IMR-90 (cell line): ENCODE data around the gene KIF3A. TPM values are rescaled to one million over a fixed set of nuclear protein-coding genes. Genes with fewer than 3 reads are reported as not detected.

Source experiments
- ATAC-seq: fragments of 200-7000 bp; cut with Tn5 transposase; 2 replicates; pipeline ENCODE4 v1.9.1; 2020; ENCODE audit warnings: low read depth, mild to moderate bottlenecking, moderate library complexity
- BruUV-seq: library from RNA; stranded (reverse); fragments of 400-500 nt; replicated peaks from 2 replicates; lab custom pipeline; 2021; lab: Mats Ljungman, UMichigan
- CTCF ChIA-PET: fragments of 300-600 bp; formaldehyde crosslinking; extraction: SDS; loops from one replicate; lab custom pipeline; 2021; ENCODE audit warnings: antibody characterized with exemption; lab: Yijun Ruan, JAX
- POLR2A ChIA-PET: fragments of 300-600 bp; sonication (Branson Sonifier 250); formaldehyde crosslinking; loops from one replicate; lab custom pipeline; 2022; ENCODE audit warnings: antibody characterized with exemption; ENCODE audit not compliant: unreplicated experiment; lab: Charles Lee
- DNase-seq: peaks from one replicate; pipeline ENCODE4 v3.0.0; 2013
- H2AFZ ChIP-seq: replicated peaks from 2 replicates; pipeline ENCODE3; 2013; ENCODE audit warnings: low read length, mild to moderate bottlenecking; ENCODE audit not compliant: poor library complexity
- H2AK5ac ChIP-seq: 2 replicates; pipeline ENCODE4 v1.6.1; 2013; ENCODE audit warnings: low read depth, low read length, inconsistent platforms
- H2AK9ac ChIP-seq: replicated peaks from 2 replicates; pipeline ENCODE3; 2013; ENCODE audit warnings: mild to moderate bottlenecking, low read depth, low read length, moderate library complexity; ENCODE audit not compliant: poor library complexity
- H2BK120ac ChIP-seq: 2 replicates; pipeline ENCODE4 v1.6.1; 2013; ENCODE audit warnings: low read depth, low read length, inconsistent platforms
- H2BK15ac ChIP-seq: 3 replicates; pipeline ENCODE4 v1.6.1; 2013; ENCODE audit warnings: low read depth, low read length, inconsistent platforms
- H2BK20ac ChIP-seq: 2 replicates; pipeline ENCODE4 v1.6.1; 2013; ENCODE audit warnings: low read depth, mild to moderate bottlenecking, inconsistent platforms, low read length, moderate library complexity
- H2BK5ac ChIP-seq: 2 replicates; pipeline ENCODE4 v1.6.1; 2013; ENCODE audit warnings: mild to moderate bottlenecking, low read depth, low read length, inconsistent platforms; ENCODE audit not compliant: poor library complexity, severe bottlenecking
- H3K14ac ChIP-seq: replicated peaks from 2 replicates; pipeline ENCODE4 v1.6.1; 2013; ENCODE audit warnings: low read depth, low read length, inconsistent platforms
- H3K18ac ChIP-seq: 2 replicates; pipeline ENCODE4 v1.6.1; 2013; ENCODE audit warnings: low read depth, low read length, control low read depth
- H3K23ac ChIP-seq: 2 replicates; pipeline ENCODE4 v1.6.1; 2013; ENCODE audit warnings: low read depth, low read length, inconsistent platforms
- H3K27ac ChIP-seq: 2 replicates; pipeline ENCODE4 v1.5.1; 2013; ENCODE audit warnings: mild to moderate bottlenecking, control low read depth, low read length; ENCODE audit not compliant: insufficient read depth
- H3K27me3 ChIP-seq: 2 replicates; pipeline ENCODE4 v1.6.1; 2013; ENCODE audit warnings: low read length; ENCODE audit not compliant: control insufficient read depth, insufficient read depth
- H3K36me3 ChIP-seq: 2 replicates; pipeline ENCODE4 v1.6.1; 2013; ENCODE audit warnings: low read length, mixed read lengths; ENCODE audit not compliant: control insufficient read depth, insufficient read depth
- H3K4ac ChIP-seq: 2 replicates; pipeline ENCODE4 v1.6.1; 2013; ENCODE audit warnings: low read depth, low read length, inconsistent platforms
- H3K4me1 ChIP-seq: 2 replicates; pipeline ENCODE4 v1.6.1; 2013; ENCODE audit warnings: low read length, mixed read lengths; ENCODE audit not compliant: control insufficient read depth, insufficient read depth
- H3K4me2 ChIP-seq: 2 replicates; pipeline ENCODE4 v1.6.1; 2013; ENCODE audit warnings: low read depth, mild to moderate bottlenecking, control low read depth, low read length, moderate library complexity
- H3K4me3 ChIP-seq: 2 replicates; pipeline ENCODE4 v1.5.1; 2013; ENCODE audit warnings: low read depth, mild to moderate bottlenecking, control low read depth, low read length, moderate library complexity; ENCODE audit not compliant: insufficient read depth
- H3K56ac ChIP-seq: 2 replicates; pipeline ENCODE4 v1.6.1; 2013; ENCODE audit warnings: low read length, inconsistent platforms; ENCODE audit not compliant: insufficient read depth; ENCODE audit errors: extremely low read depth
- H3K79me1 ChIP-seq, 2 experiments: 2 replicates each; pipeline ENCODE4 v1.6.1; 2013; ENCODE audit warnings: low read length in 2 of 2, inconsistent platforms in 1 of 2, low read depth in 1 of 2
- H3K9ac ChIP-seq: 2 replicates; pipeline ENCODE4 v1.6.1; 2013; ENCODE audit warnings: low read depth, low read length, control low read depth
- H3K9me1 ChIP-seq: 2 replicates; pipeline ENCODE4 v1.6.1; 2013; ENCODE audit warnings: low read length, inconsistent platforms; ENCODE audit not compliant: insufficient read depth
- H3K9me3 ChIP-seq: 2 replicates; pipeline ENCODE4 v1.6.1; 2013; ENCODE audit warnings: low read length; ENCODE audit not compliant: control insufficient read depth, insufficient read depth
- H4K20me1 ChIP-seq: 2 replicates; pipeline ENCODE4 v1.6.1; 2013; ENCODE audit warnings: low read length, inconsistent platforms; ENCODE audit not compliant: insufficient read depth
- H4K5ac ChIP-seq: 2 replicates; pipeline ENCODE4 v1.6.1; 2013; ENCODE audit warnings: mild to moderate bottlenecking, low read depth, low read length, control low read depth
- H4K8ac ChIP-seq, 2 experiments: 2 replicates each; pipeline ENCODE4 v1.6.1; 2013; ENCODE audit warnings: low read depth in 2 of 2, low read length in 2 of 2, control low read depth in 1 of 2, inconsistent platforms in 1 of 2
- H4K91ac ChIP-seq: 2 replicates; pipeline ENCODE4 v1.6.1; 2013; ENCODE audit warnings: low read depth, low read length, inconsistent platforms; ENCODE audit not compliant: insufficient read depth
- BHLHE40 ChIP-seq: fragments of 150-350 bp; IDR thresholded peaks from 2 replicates; pipeline ENCODE4 v1.6.1; 2016; ENCODE audit warnings: mild to moderate bottlenecking, low read depth, low read length
- CEBPB ChIP-seq: IDR thresholded peaks from 2 replicates; pipeline ENCODE4 v1.6.1; 2012; ENCODE audit warnings: low read depth, low read length, improper control_type of control experiment
- CHD1 ChIP-seq: IDR thresholded peaks from 2 replicates; pipeline ENCODE4 v1.6.1; 2012; ENCODE audit warnings: low read depth, low read length, improper control_type of control experiment
- FOS ChIP-seq: fragments of 150-350 bp; IDR thresholded peaks from 2 replicates; pipeline ENCODE4 v1.6.1; 2016; ENCODE audit warnings: low read depth, low read length
- MAFK ChIP-seq: IDR thresholded peaks from 2 replicates; pipeline ENCODE4 v1.6.1; 2012; ENCODE audit warnings: low read depth, low read length, improper control_type of control experiment
- MAZ ChIP-seq: IDR thresholded peaks from 2 replicates; pipeline ENCODE4 v1.6.1; 2012; ENCODE audit warnings: low read depth, mild to moderate bottlenecking, low read length, improper control_type of control experiment, moderate library complexity, borderline replicate concordance
- MXI1 ChIP-seq: IDR thresholded peaks from 2 replicates; pipeline ENCODE4 v1.6.1; 2012; ENCODE audit warnings: low read depth, mild to moderate bottlenecking, low read length, moderate library complexity, borderline replicate concordance
- POLR2A ChIP-seq: IDR thresholded peaks from 2 replicates; pipeline ENCODE4 v1.6.1; 2012; ENCODE audit warnings: mild to moderate bottlenecking, low read depth, low read length
- RAD21 ChIP-seq: IDR thresholded peaks from 2 replicates; pipeline ENCODE4 v1.6.1; 2012; ENCODE audit warnings: low read length, improper control_type of control experiment
- RCOR1 ChIP-seq: IDR thresholded peaks from 2 replicates; pipeline ENCODE4 v1.6.1; 2012; ENCODE audit warnings: mild to moderate bottlenecking, low read length, improper control_type of control experiment; ENCODE audit not compliant: insufficient replicate concordance
- RFX5 ChIP-seq: IDR thresholded peaks from 2 replicates; pipeline ENCODE4 v1.8.0; 2012; ENCODE audit warnings: low read depth, mild to moderate bottlenecking, low read length, moderate library complexity
- SMC3 ChIP-seq: fragments of 150-350 bp; IDR thresholded peaks from 2 replicates; pipeline ENCODE4 v1.6.1; 2016; ENCODE audit warnings: low read depth, mild to moderate bottlenecking, antibody characterized with exemption, low read length, moderate library complexity
- WGBS, 2 experiments: methylation state at CpG; one replicate each; pipeline versions ENCODE4 v1.1.5 to v1.1.7; 2013; ENCODE audit warnings: missing lambda C conversion rate in 2 of 2; ENCODE audit not compliant: insufficient read length in 1 of 2; ENCODE audit errors: extremely low coverage in 2 of 2; 5-methylcytosine and 5-hydroxymethylcytosine counted together
- dilution Hi-C: fragments of 300-500 bp; cut with HindIII; formaldehyde crosslinking; loops from one replicate; pipeline ENCODE4 v1.14.3; 2018; ENCODE audit warnings: low sequenced_read_pairs; ENCODE audit not compliant: unreplicated experiment
- in situ Hi-C: fragments of 300-500 bp; cut with MboI; formaldehyde crosslinking; loops from 3 replicates; pipeline ENCODE4 v1.14.3; 2019; ENCODE audit warnings: low sequenced_read_pairs, inconsistent platforms, mixed read lengths
- intact Hi-C: fragments of 100-400 bp; cut with micrococcal nuclease; formaldehyde crosslinking; loops from 2 replicates; pipeline ENCODE4 v1.10.0; 2022
- polyA plus RNA-seq, 3 experiments: library from polyadenylated mRNA; depleted of rRNA; stranded (reverse); fragments of >200 nt; gene quantifications; 2 replicates each; pipeline ENCODE4 v1.2.3, GENCODE V29; 2012; ENCODE audit warnings: low replicate concordance in 1 of 3
- total RNA-seq: library from RNA; depleted of rRNA; stranded (reverse); fragments of >200 nt; gene quantifications from 2 replicates; pipeline ENCODE4 v1.2.3, GENCODE V29; 2012
- TF ChIP-seq, protein P1 (sequence below): conservative IDR thresholded peaks from 2 replicates; pipeline ENCODE4 v1.5.1; 2012; ENCODE audit warnings: mild to moderate bottlenecking, low read depth, low read length, improper control_type of control experiment
- TF ChIP-seq, protein P2 (sequence below): fragments of 150-350 bp; IDR thresholded peaks from 2 replicates; pipeline ENCODE4 v1.6.1; 2017; ENCODE audit warnings: mild to moderate bottlenecking, antibody characterized with exemption, low read length, low read depth
- TF ChIP-seq, protein P3 (sequence below): fragments of 150-350 bp; IDR thresholded peaks from 2 replicates; pipeline ENCODE4 v1.6.1; 2016; ENCODE audit warnings: low read depth, mild to moderate bottlenecking, low read length, moderate library complexity, borderline replicate concordance

The KIF3A gene
- total and polyA plus RNA-seq, 2 of the 4 experiments (the other 2 are of a cell fraction), result 4.3 to 4.5 TPM

GRCh38 chr5:132746592-132746953 is 9.2 kb upstream of the KIF3A start:
- H3K18ac ChIP-seq, result no peak overlapping the region
- H2AK9ac ChIP-seq, result no peak overlapping the region
- no peak overlapping the region for H3K4me3 ChIP-seq
- H3K4ac ChIP-seq, result no peak overlapping the region
- no peak overlapping the region for H2AK5ac ChIP-seq
- in situ Hi-C loops, result no loop called here
- BruUV-seq, result no TSS peak
- H2BK15ac ChIP-seq, result no peak overlapping the region
- intact Hi-C loops, result no loop called here
- H3K9me3 ChIP-seq, result peaks cover 5% of the 10 kb centered on the region
- no peaks in the 10 kb centered on the region for H3K36me3 ChIP-seq
- H2BK120ac ChIP-seq, result no peak overlapping the region
- no CpG with 5 or more reads among the region's 3 CpGs for WGBS, 2 experiments
- peaks cover 39% of the 10 kb centered on the region for H3K27me3 ChIP-seq
- H3K4me1 ChIP-seq, result peaks cover 2% of the 10 kb centered on the region; the same call in 1 of the 2 replicates
- no peak overlapping the region for H2BK5ac ChIP-seq
- H4K91ac ChIP-seq, result no peak overlapping the region
- no peak overlapping the region for H2AFZ ChIP-seq
- H3K9me1 ChIP-seq, result no peaks in the 10 kb centered on the region
- no peak overlapping the region for H3K23ac ChIP-seq
- H3K27ac ChIP-seq, result no peak overlapping the region
- H3K9ac ChIP-seq, result no peak overlapping the region
- TF ChIP-seq MAZ (no peak), CHD1 (no peak), BHLHE40 (no peak), RAD21 (no peak), CEBPB (no peak), MAFK (no peak), MXI1 (no peak), POLR2A (no peak), SMC3 (no peak), RFX5 (no peak), FOS (no peak), RCOR1 (no peak)
- TF ChIP-seq, protein P1, sequence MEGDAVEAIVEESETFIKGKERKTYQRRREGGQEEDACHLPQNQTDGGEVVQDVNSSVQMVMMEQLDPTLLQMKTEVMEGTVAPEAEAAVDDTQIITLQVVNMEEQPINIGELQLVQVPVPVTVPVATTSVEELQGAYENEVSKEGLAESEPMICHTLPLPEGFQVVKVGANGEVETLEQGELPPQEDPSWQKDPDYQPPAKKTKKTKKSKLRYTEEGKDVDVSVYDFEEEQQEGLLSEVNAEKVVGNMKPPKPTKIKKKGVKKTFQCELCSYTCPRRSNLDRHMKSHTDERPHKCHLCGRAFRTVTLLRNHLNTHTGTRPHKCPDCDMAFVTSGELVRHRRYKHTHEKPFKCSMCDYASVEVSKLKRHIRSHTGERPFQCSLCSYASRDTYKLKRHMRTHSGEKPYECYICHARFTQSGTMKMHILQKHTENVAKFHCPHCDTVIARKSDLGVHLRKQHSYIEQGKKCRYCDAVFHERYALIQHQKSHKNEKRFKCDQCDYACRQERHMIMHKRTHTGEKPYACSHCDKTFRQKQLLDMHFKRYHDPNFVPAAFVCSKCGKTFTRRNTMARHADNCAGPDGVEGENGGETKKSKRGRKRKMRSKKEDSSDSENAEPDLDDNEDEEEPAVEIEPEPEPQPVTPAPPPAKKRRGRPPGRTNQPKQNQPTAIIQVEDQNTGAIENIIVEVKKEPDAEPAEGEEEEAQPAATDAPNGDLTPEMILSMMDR, result no peak
- TF ChIP-seq, protein P2, sequence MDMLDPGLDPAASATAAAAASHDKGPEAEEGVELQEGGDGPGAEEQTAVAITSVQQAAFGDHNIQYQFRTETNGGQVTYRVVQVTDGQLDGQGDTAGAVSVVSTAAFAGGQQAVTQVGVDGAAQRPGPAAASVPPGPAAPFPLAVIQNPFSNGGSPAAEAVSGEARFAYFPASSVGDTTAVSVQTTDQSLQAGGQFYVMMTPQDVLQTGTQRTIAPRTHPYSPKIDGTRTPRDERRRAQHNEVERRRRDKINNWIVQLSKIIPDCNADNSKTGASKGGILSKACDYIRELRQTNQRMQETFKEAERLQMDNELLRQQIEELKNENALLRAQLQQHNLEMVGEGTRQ, result no peak
- TF ChIP-seq, protein P3, sequence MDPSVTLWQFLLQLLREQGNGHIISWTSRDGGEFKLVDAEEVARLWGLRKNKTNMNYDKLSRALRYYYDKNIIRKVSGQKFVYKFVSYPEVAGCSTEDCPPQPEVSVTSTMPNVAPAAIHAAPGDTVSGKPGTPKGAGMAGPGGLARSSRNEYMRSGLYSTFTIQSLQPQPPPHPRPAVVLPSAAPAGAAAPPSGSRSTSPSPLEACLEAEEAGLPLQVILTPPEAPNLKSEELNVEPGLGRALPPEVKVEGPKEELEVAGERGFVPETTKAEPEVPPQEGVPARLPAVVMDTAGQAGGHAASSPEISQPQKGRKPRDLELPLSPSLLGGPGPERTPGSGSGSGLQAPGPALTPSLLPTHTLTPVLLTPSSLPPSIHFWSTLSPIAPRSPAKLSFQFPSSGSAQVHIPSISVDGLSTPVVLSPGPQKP, result no peak
- H3K79me1 ChIP-seq, result no peaks in the 10 kb centered on the region
- H3K14ac ChIP-seq, result no peak overlapping the region
- DNase-seq (no peak), ATAC-seq (no peak)
- no peak overlapping the region for H4K8ac ChIP-seq
- H4K20me1 ChIP-seq, result no peaks in the 10 kb centered on the region
- H4K5ac ChIP-seq, result no peak overlapping the region
- H3K56ac ChIP-seq, result no peak overlapping the region
- ChIA-PET CTCF (no interaction called here), POLR2A (interaction anchor here (0.9 kb wide), 1 partner anchor 9 kb away, joined by 3 read pairs; no protein-coding TSS in a partner anchor)
- dilution Hi-C loops, result no loop called here
- no peak overlapping the region for H3K4me2 ChIP-seq
- H2BK20ac ChIP-seq, result no peak overlapping the region
